Measurements from ENCODE around the gene PGLYRP4.

DNA sequence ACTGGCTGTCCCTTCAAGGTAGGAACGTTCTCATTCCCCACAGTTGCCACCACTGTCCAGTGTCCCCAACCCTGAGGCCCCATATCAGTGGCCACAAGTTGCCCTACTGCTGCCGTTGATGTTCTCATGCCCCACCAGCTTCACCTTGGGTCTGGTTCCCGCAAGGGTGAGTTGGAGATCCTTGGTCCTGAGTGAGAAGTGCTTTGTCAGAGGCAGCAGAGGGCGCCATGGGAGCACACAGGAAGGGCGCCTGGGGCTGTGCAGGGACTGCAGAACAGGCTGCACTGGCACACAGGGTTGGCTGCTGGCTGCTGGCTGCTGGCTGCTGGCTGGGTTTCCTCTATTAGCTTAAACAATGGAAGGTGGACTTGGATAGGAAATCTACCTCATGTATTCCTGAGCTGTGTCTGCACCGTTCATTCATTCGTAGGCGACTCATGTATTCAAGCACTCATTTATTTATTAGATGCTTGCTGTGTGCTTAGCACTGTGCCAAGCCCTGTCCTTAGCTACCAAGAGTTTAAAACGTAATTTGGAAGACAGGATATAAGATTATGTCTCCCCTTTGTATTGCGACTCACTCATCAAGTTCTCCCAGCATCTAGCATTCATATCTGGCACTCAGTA, 6.9 kb upstream of the PGLYRP4 start:
- no peak for TF ChIP-seq POLR2A (IDR thresholded peaks at IDR 0.05)
- TF ChIP-seq, protein P1, sequence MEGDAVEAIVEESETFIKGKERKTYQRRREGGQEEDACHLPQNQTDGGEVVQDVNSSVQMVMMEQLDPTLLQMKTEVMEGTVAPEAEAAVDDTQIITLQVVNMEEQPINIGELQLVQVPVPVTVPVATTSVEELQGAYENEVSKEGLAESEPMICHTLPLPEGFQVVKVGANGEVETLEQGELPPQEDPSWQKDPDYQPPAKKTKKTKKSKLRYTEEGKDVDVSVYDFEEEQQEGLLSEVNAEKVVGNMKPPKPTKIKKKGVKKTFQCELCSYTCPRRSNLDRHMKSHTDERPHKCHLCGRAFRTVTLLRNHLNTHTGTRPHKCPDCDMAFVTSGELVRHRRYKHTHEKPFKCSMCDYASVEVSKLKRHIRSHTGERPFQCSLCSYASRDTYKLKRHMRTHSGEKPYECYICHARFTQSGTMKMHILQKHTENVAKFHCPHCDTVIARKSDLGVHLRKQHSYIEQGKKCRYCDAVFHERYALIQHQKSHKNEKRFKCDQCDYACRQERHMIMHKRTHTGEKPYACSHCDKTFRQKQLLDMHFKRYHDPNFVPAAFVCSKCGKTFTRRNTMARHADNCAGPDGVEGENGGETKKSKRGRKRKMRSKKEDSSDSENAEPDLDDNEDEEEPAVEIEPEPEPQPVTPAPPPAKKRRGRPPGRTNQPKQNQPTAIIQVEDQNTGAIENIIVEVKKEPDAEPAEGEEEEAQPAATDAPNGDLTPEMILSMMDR (IDR thresholded peaks at IDR 0.05): peak in 9 of 12 donors; percentile 10 to 46 (median 32)

Measured in heart left ventricle (tissue), 13 donors.